Lower leg skin (tissue), 4 donors: ENCODE data around the gene KIRREL3. TPM values are rescaled to one million over a fixed set of nuclear protein-coding genes. Genes with fewer than 3 reads are reported as not detected.

Experiments
- DNase-seq, 2 donors: peaks; one replicate each; pipeline ENCODE4 v3.0.0-alpha.2; 2019; ENCODE audit warnings: low spot score in 2 of 2
- H3K4me3 ChIP-seq: fragments of 200-600 bp; sonication (generic); 2 replicates; pipeline ENCODE4 v1.5.1; 2017; ENCODE audit warnings: mild to moderate bottlenecking, low read depth; ENCODE audit not compliant: poor library complexity, severe bottlenecking
- CTCF ChIP-seq, 3 donors: fragments of 450-650 bp; IDR thresholded peaks; one replicate each; pipeline ENCODE4 v1.5.1; 2016; ENCODE audit warnings: antibody characterized with exemption in 3 of 3, mild to moderate bottlenecking in 3 of 3, moderate library complexity in 2 of 3
- POLR2A ChIP-seq, 2 donors: fragments of 450-650 bp; IDR thresholded peaks; one replicate each; pipeline ENCODE4 v1.6.1; 2016 to 2017; ENCODE audit warnings: antibody characterized with exemption in 2 of 2, mild to moderate bottlenecking in 1 of 2, moderate library complexity in 1 of 2
- WGBS, 2 donors: methylation state at CpG; one replicate each; pipeline ENCODE4 v1.1.5; 2018; 5-methylcytosine and 5-hydroxymethylcytosine counted together
- intact Hi-C: fragments of 100-400 bp; cut with DNase I; formaldehyde crosslinking; loops from one replicate; pipeline ENCODE4 v1.15.0; 2023; ENCODE audit warnings: low total_unique reads
- total RNA-seq, 4 donors: library from RNA; depleted of rRNA; stranded (reverse); fragments of >200 nt; gene quantifications; one replicate each; pipeline ENCODE4 v1.1.0, GENCODE V29; 2016

Gene KIRREL3
- total RNA-seq, 4 donors from 2014 or later = 0.13 TPM; not detected in 3

- no peak for DNase-seq
- H3K4me3 ChIP-seq = no peak overlapping the region
- WGBS, 2 donors = 83 to 84% methylated on average over 5 of the region's 5 CpGs
- no peak for TF ChIP-seq CTCF (IDR thresholded peaks at IDR 0.05)
- no peak for TF ChIP-seq POLR2A (IDR thresholded peaks at IDR 0.05)
- intact Hi-C loops = no loop called here
These were observed 100.4 kb downstream of the KIRREL3 start for GRCh38 chr11:126899961-126900748.

GRCh38 chr11:126898802-126899201 lies 101.8 kb downstream of the KIRREL3 start:
- WGBS, 2 donors = 53 to 57% methylated on average over 3 of the region's 3 CpGs
- no peak for DNase-seq
- intact Hi-C loops = no loop called here
- TF ChIP-seq CTCF (IDR thresholded peaks at IDR 0.05) = no peak
- no peak for TF ChIP-seq POLR2A (IDR thresholded peaks at IDR 0.05)
- H3K4me3 ChIP-seq = no peak overlapping the region

GRCh38 chr11:126897430-126897829 lies 103.1 kb downstream of the KIRREL3 start:
- 83 to 85% methylated on average over 2 of the region's 2 CpGs for WGBS, 2 donors
- no peak overlapping the region for H3K4me3 ChIP-seq
- intact Hi-C loops = no loop called here
- DNase-seq = no peak
- TF ChIP-seq POLR2A (IDR thresholded peaks at IDR 0.05) = no peak
- TF ChIP-seq CTCF (IDR thresholded peaks at IDR 0.05) = no peak

- TF ChIP-seq POLR2A (IDR thresholded peaks at IDR 0.05) (no peak), CTCF (IDR thresholded peaks at IDR 0.05) (no peak)
- intact Hi-C loops = no loop called here
- no peak for DNase-seq
- H3K4me3 ChIP-seq = no peak overlapping the region
These were observed 104.5 kb downstream of the KIRREL3 start for GRCh38 chr11:126896025-126896424.

- H3K4me3 ChIP-seq = no peak overlapping the region
- intact Hi-C loops = no loop called here
- 59 to 70% methylated on average over 5 of the region's 5 CpGs for WGBS, 2 donors
- TF ChIP-seq POLR2A (IDR thresholded peaks at IDR 0.05) = no peak
- no peak for TF ChIP-seq CTCF (IDR thresholded peaks at IDR 0.05)
- DNase-seq = no peak
These were observed 106.8 kb downstream of the KIRREL3 start for GRCh38 chr11:126893796-126894195.

- DNase-seq = no peak
- TF ChIP-seq POLR2A (IDR thresholded peaks at IDR 0.05) = no peak
- no peak for TF ChIP-seq CTCF (IDR thresholded peaks at IDR 0.05)
- intact Hi-C loops = no loop called here
- WGBS, 2 donors = 66 to 68% methylated on average over 9 of the region's 9 CpGs
- H3K4me3 ChIP-seq = no peak overlapping the region
These were observed 107.8 kb downstream of the KIRREL3 start for GRCh38 chr11:126892756-126893155.
